Measurements from ENCODE around the gene CDH4. TPM values are rescaled to one million over a fixed set of nuclear protein-coding genes. Genes with fewer than 3 reads are reported as not detected.

The CDH4 gene
- total and polyA plus RNA-seq, 2 donors (not counting 3 experiments of a cell fraction or from before 2014, with no cell fraction given) = 0.17 to 0.51 TPM

DNA sequence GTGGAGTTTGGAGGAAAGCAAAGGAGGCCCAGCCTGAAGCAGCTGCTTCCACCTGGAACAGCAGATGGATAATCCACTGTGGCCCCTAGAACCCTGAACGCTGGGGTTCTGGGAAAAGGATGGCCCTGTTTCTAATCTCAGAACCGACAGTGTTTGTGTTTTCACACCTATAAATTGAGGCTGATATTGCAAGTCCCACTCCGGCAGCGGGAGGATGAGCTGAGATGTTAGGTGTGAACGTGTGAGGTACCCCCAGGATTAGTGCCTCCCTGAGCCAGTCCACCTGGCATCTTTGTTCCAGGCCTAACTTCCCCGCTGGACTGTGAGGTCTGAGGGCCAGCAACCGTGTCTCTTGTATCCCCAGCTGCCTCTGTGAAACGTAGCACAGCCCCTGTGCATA lies 7.8 kb upstream of the CDH4 start:
- Histone ChIP-seq H3K4me3 (replicated peaks in 1 of 3; ENCODE audit: insufficient read depth in 1 of 3, low read depth in 1 of 3, low read length in 3 of 3) (no peak overlapping the region), H4K20me1 (replicated peaks; ENCODE audit: control insufficient read depth, extremely low read depth, insufficient read depth, low read length) (no peaks in the 10 kb centered on the region), H3K79me2 (ENCODE audit: control insufficient read depth, insufficient read depth, low read length) (no peaks in the 10 kb centered on the region), H3K4me2 (ENCODE audit: insufficient read depth, low read length) (no peak overlapping the region), H3K9me3 (replicated peaks; ENCODE audit: control insufficient read depth, insufficient read depth, low read length) (peaks cover 4% of the 10 kb centered on the region), H2AFZ (ENCODE audit: low read depth, low read length) (no peak overlapping the region), H3K9ac (replicated peaks; ENCODE audit: extremely low read depth, insufficient read depth, low read length) (no peak overlapping the region), H3K27me3 (ENCODE audit: control insufficient read depth in 2 of 2, insufficient read depth in 2 of 2, low read length in 2 of 2) (no peaks in the 10 kb centered on the region), H3K9me1 (replicated peaks; ENCODE audit: control insufficient read depth, extremely low read depth, insufficient read depth, low read length) (no peaks in the 10 kb centered on the region), H3K27ac (ENCODE audit: insufficient read depth, low read depth, low read length) (no peak overlapping the region), H3K4me1 (ENCODE audit: control insufficient read depth, extremely low read depth, insufficient read depth, low read length) (no peaks in the 10 kb centered on the region), H3K36me3 (ENCODE audit: control insufficient read depth in 2 of 2, extremely low read depth in 1 of 2, insufficient read depth in 2 of 2, low read length in 2 of 2) (no peaks in the 10 kb centered on the region)
- CTCF ChIA-PET = no interaction called here
- BruUV-seq (replicated peaks) = no TSS peak
- POLR2A ChIA-PET = no interaction called here
- dilution Hi-C loops (cut with MboI; ENCODE audit: extremely low pct_ligation_motif_present, low sequenced_read_pairs) (no loop called here), intact Hi-C loops (cut with micrococcal nuclease) (no loop called here)
- TF ChIP-seq JUN (IDR thresholded peaks at IDR 0.05; ENCODE audit: borderline replicate concordance, insufficient read depth, insufficient read length, low read depth) = no peak
- TF ChIP-seq EZH2 (IDR thresholded peaks at IDR 0.05; ENCODE audit: borderline replicate concordance, low read depth, low read length, severe bottlenecking) = no peak
- TF ChIP-seq FOS (IDR thresholded peaks at IDR 0.05; ENCODE audit: borderline replicate concordance, insufficient read depth, low read length) = no peak
- TF ChIP-seq, protein P1, sequence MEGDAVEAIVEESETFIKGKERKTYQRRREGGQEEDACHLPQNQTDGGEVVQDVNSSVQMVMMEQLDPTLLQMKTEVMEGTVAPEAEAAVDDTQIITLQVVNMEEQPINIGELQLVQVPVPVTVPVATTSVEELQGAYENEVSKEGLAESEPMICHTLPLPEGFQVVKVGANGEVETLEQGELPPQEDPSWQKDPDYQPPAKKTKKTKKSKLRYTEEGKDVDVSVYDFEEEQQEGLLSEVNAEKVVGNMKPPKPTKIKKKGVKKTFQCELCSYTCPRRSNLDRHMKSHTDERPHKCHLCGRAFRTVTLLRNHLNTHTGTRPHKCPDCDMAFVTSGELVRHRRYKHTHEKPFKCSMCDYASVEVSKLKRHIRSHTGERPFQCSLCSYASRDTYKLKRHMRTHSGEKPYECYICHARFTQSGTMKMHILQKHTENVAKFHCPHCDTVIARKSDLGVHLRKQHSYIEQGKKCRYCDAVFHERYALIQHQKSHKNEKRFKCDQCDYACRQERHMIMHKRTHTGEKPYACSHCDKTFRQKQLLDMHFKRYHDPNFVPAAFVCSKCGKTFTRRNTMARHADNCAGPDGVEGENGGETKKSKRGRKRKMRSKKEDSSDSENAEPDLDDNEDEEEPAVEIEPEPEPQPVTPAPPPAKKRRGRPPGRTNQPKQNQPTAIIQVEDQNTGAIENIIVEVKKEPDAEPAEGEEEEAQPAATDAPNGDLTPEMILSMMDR (IDR thresholded peaks at IDR 0.05; ENCODE audit: extremely low read depth in 1 of 2, insufficient read depth in 1 of 2, low read depth in 1 of 2, low read length in 2 of 2) = no peak
- no peak for TF ChIP-seq POLR2A (IDR thresholded peaks at IDR 0.05; ENCODE audit: low read depth, low read length)
- TF ChIP-seq GATA2 (IDR thresholded peaks at IDR 0.05; ENCODE audit: insufficient read depth, insufficient read length, low read depth, low read length) = no peak
- TF ChIP-seq, protein P2, sequence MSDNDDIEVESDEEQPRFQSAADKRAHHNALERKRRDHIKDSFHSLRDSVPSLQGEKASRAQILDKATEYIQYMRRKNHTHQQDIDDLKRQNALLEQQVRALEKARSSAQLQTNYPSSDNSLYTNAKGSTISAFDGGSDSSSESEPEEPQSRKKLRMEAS (IDR thresholded peaks at IDR 0.05; ENCODE audit: insufficient read depth, insufficient read length) = no peak
- TF ChIP-seq MYC (IDR thresholded peaks at IDR 0.05; ENCODE audit: low read depth, low read length) = no peak
- DNase-seq (ENCODE audit: low read depth, low spot score) = no peak
- no peak for FAIRE-seq

All from endothelial cell of umbilical vein (primary cell).